HUES48 (cell line): ENCODE results near the gene SDF2L1.

ENCODE experiments used
- H3K27ac ChIP-seq: one replicate; pipeline ENCODE4 v1.7.0; 2013; ENCODE audit warnings: low read depth, low read length, inconsistent platforms
- H3K27me3 ChIP-seq: 2 replicates; pipeline ENCODE4 v1.6.1; 2013; ENCODE audit warnings: mild to moderate bottlenecking, low read length; ENCODE audit not compliant: control insufficient read depth, insufficient read depth
- H3K36me3 ChIP-seq: 2 replicates; pipeline ENCODE4 v1.6.1; 2013; ENCODE audit warnings: low read length; ENCODE audit not compliant: control insufficient read depth, insufficient read depth
- H3K4me1 ChIP-seq: 2 replicates; pipeline ENCODE4 v1.6.1; 2013; ENCODE audit warnings: mild to moderate bottlenecking, low read length; ENCODE audit not compliant: control insufficient read depth, insufficient read depth
- H3K4me3 ChIP-seq: 2 replicates; pipeline ENCODE4 v1.5.1; 2013; ENCODE audit warnings: mild to moderate bottlenecking, low read depth, low read length
- H3K9ac ChIP-seq: 2 replicates; pipeline ENCODE4 v1.6.1; 2013; ENCODE audit warnings: mild to moderate bottlenecking, low read depth, low read length, moderate library complexity
- H3K9me3 ChIP-seq: 2 replicates; pipeline ENCODE4 v1.6.1; 2013; ENCODE audit warnings: low read length; ENCODE audit not compliant: control insufficient read depth, insufficient read depth

The SDF2L1 gene

DNA sequence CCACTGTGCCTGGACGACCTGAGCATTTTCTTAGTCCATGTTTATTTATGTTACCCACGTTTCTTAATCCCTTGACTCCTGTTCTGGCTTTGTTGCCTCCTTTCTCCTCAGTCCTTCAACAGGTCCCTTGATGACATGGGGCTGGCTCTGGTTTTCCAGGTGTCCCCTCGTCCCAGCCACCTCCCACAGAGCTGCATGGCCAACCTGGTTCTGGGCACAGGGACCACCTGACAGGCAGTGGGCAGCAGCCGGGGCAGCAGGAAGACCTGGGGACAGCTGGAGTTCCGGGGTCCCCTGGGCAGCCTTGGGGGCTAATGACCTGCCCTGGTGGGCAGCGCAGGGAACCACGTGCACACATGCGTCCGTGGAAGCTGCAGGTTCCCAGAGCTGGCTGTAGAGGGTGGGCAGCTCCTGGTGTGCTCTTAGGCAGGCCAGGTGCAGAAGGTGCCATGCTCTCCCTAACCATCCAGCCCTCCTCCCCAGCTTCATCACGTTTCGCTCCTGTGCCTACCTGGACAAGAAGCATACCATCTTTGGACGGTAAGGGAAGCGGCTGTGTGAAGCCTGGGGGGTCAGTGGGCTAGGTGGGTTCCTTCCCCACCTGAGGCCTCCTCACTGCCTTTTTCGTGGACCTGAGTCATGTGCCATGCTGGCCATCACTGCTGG is 51.4 kb downstream of the SDF2L1 start:
- H3K9me3 ChIP-seq, result no peaks in the 10 kb centered on the region
- H3K36me3 ChIP-seq, result peaks cover 51% of the 10 kb centered on the region
- H3K4me3 ChIP-seq, result no peak overlapping the region
- H3K27me3 ChIP-seq, result no peaks in the 10 kb centered on the region
- no peaks in the 10 kb centered on the region for H3K4me1 ChIP-seq
- no peak overlapping the region for H3K27ac ChIP-seq
- no peak overlapping the region for H3K9ac ChIP-seq
